ENCODE data around the gene TENM4. TPM values are rescaled to one million over a fixed set of nuclear protein-coding genes. Genes with fewer than 3 reads are reported as not detected.

The TENM4 gene
- total and polyA plus RNA-seq, 2 of the 8 experiments (the other 6 are each of a cell fraction or from before 2014, with no cell fraction given) = 3.5 to 7.2 TPM

DNA sequence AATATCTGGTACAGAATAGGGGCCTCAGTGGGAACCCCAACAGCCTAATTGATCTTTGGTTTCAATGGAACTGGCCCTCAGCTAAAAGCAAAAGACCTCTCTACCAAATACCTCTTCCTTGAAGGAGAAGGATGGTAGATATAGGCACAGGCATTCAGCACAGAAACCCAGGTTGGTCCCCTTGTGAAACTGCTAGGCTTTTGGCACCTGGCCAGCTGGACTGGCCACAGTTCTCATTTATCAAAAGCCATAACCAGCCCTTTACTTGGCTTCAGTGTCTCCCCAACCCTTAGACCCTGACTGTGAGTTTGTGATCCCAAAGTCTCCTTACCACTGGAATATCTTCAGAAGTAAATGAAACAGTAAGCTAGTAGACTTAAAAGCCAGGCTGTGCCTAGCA, 152.9 kb downstream of the TENM4 start:
- Histone ChIP-seq H3K4me1 (replicated peaks in 1 of 4; ENCODE audit: control insufficient read depth in 3 of 4, insufficient read depth in 4 of 4, low read length in 3 of 4) (no peaks in the 10 kb centered on the region), H4K91ac (replicated peaks; ENCODE audit: insufficient read length, low read length) (no peak overlapping the region), H3K4me2 (ENCODE audit: insufficient read depth in 1 of 2, low read depth in 2 of 2, low read length in 2 of 2) (no peak overlapping the region), H3K23me2 (ENCODE audit: low read depth, low read length) (no peaks in the 10 kb centered on the region; the same call in 1 of the 2 replicates), H2BK20ac (ENCODE audit: low read length) (no peak overlapping the region), H3K56ac (replicated peaks; ENCODE audit: insufficient read length, low read depth, low read length) (no peak overlapping the region), H3K4me3 (ENCODE audit: extremely low read depth in 1 of 4, insufficient read depth in 2 of 4, low read depth in 3 of 4, low read length in 4 of 4) (no peak overlapping the region), H2BK12ac (ENCODE audit: low read depth, low read length) (no peak overlapping the region), H3K18ac (ENCODE audit: extremely low read depth, low read length) (no peak overlapping the region), H2BK5ac (ENCODE audit: low read depth, low read length) (no peak overlapping the region), H3K23ac (ENCODE audit: insufficient read length) (no peak overlapping the region), H3K79me2 (ENCODE audit: control insufficient read depth in 1 of 2, insufficient read depth in 2 of 2, low read length in 2 of 2) (no peaks in the 10 kb centered on the region), H3K79me1 (ENCODE audit: low read depth, low read length) (no peaks in the 10 kb centered on the region), H4K8ac (ENCODE audit: extremely low read depth, insufficient read depth, low read length) (no peak overlapping the region), H3K9ac (replicated peaks in 1 of 4; ENCODE audit: extremely low read depth in 1 of 4, low read depth in 3 of 4, low read length in 3 of 4) (no peak overlapping the region), H3K36me3 (ENCODE audit: control insufficient read depth in 2 of 4, insufficient read depth in 4 of 4, low read length in 3 of 4) (no peaks in the 10 kb centered on the region), H3K27ac (ENCODE audit: low read depth, low read length) (no peak overlapping the region), H3K14ac (ENCODE audit: insufficient read length) (no peak overlapping the region), H2BK15ac (ENCODE audit: low read length) (no peak overlapping the region), H3K9me3 (ENCODE audit: insufficient read depth in 2 of 2, low read depth in 1 of 2, low read length in 1 of 2) (no peaks in the 10 kb centered on the region), H4K20me1 (replicated peaks in 1 of 2; ENCODE audit: control insufficient read depth in 1 of 2, insufficient read depth in 2 of 2, low read length in 2 of 2) (no peaks in the 10 kb centered on the region), H3K27me3 (replicated peaks in 1 of 4; ENCODE audit: control insufficient read depth in 3 of 4, extremely low read depth in 1 of 4, insufficient read depth in 3 of 4, low read length in 3 of 4) (no peaks in the 10 kb centered on the region), H2AK5ac (ENCODE audit: low read depth, low read length) (no peak overlapping the region), H2BK120ac (replicated peaks; ENCODE audit: low read depth, low read length) (no peak overlapping the region), H2AFZ (ENCODE audit: low read length) (no peak overlapping the region), H4K5ac (ENCODE audit: insufficient read length, low read depth, low read length) (no peak overlapping the region), H3K4ac (replicated peaks; ENCODE audit: insufficient read length, low read depth, low read length) (no peak overlapping the region)
- DNase-seq (ENCODE audit: low read depth in 1 of 2, low spot score in 2 of 2) = no peak
- no peak for FAIRE-seq
- CTCF ChIA-PET (ENCODE audit: partially characterized antibody) = interaction anchor here (1.1 to 2.3 kb wide), 4 partner anchors 9 to 206 kb away, joined by 3 to 12 read pairs (median 4); no protein-coding TSS in a partner anchor
- POLR2A ChIA-PET (ENCODE audit: partially characterized antibody) = interaction anchor here (1.3 kb wide), 1 partner anchor 8 kb away, joined by 3 read pairs; no protein-coding TSS in a partner anchor
- TF ChIP-seq CBX8 (IDR thresholded peaks at IDR 0.05; ENCODE audit: borderline replicate concordance, low read depth, low read length) (no peak), RAD21 (IDR thresholded peaks at IDR 0.05 in 1 of 2, conservative IDR thresholded peaks at IDR 0.05 in 1 of 2; ENCODE audit: low read depth in 2 of 2, low read length in 2 of 2) (no peak), RBBP5 (IDR thresholded peaks at IDR 0.05; ENCODE audit: borderline replicate concordance, low read depth, low read length) (no peak), JUN (IDR thresholded peaks at IDR 0.05; ENCODE audit: low read depth, low read length) (no peak), PHF8 (conservative IDR thresholded peaks at IDR 0.05; ENCODE audit: low read depth, low read length) (no peak), SIRT6 (IDR thresholded peaks at IDR 0.05; ENCODE audit: low read length) (no peak), POLR2AphosphoS5 (IDR thresholded peaks at IDR 0.05; ENCODE audit: low read depth, low read length) (no peak), NANOG (IDR thresholded peaks at IDR 0.05; ENCODE audit: insufficient read depth, low read depth, low read length, poor library complexity, severe bottlenecking) (no peak), KDM5A (IDR thresholded peaks at IDR 0.05; ENCODE audit: low read length) (no peak), SIX5 (IDR thresholded peaks at IDR 0.05; ENCODE audit: low read depth, low read length) (no peak), KDM1A (IDR thresholded peaks at IDR 0.05; ENCODE audit: borderline replicate concordance, low read length) (no peak), CHD2 (IDR thresholded peaks at IDR 0.05; ENCODE audit: low read length) (no peak), GTF2F1 (IDR thresholded peaks at IDR 0.05; ENCODE audit: borderline replicate concordance, low read depth, low read length) (no peak)
- TF ChIP-seq, protein P1, sequence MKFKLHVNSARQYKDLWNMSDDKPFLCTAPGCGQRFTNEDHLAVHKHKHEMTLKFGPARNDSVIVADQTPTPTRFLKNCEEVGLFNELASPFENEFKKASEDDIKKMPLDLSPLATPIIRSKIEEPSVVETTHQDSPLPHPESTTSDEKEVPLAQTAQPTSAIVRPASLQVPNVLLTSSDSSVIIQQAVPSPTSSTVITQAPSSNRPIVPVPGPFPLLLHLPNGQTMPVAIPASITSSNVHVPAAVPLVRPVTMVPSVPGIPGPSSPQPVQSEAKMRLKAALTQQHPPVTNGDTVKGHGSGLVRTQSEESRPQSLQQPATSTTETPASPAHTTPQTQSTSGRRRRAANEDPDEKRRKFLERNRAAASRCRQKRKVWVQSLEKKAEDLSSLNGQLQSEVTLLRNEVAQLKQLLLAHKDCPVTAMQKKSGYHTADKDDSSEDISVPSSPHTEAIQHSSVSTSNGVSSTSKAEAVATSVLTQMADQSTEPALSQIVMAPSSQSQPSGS (IDR thresholded peaks at IDR 0.05; ENCODE audit: low read length) = no peak
